ACHN (cell line): ENCODE data around the gene STX16.
"Not testable (repeated sequence)": the region's sequence is repeated elsewhere in the genome, so short reads cannot be mapped to it uniquely, and the experiment has no call there.

ENCODE experiments used
- DNase-seq: peaks from one replicate; pipeline ENCODE4 v3.0.0-alpha.2; 2015
- in situ Hi-C: cut with HindIII; loops from 2 replicates; pipeline ENCODE4 v1.10.0; 2017; ENCODE audit warnings: low sequenced_read_pairs, low pct_ligation_motif_present, low pct_unique_long_range_greater_than_20kb

The STX16 gene

GRCh38 chr20:58633161-58634053, 17.7 kb upstream of the STX16 start:
- in situ Hi-C loops: no loop called here
- no peak for DNase-seq

GRCh38 chr20:58634059-58634458, 17.0 kb upstream of the STX16 start:
- no peak for DNase-seq
- in situ Hi-C loops: no loop called here

GRCh38 chr20:58634521-58635278, 16.4 kb upstream of the STX16 start:
- in situ Hi-C loops: no loop called here
- DNase-seq: no peak

- no peak for DNase-seq
- in situ Hi-C loops: no loop called here
Measured at GRCh38 chr20:58635279-58635665, 15.8 kb upstream of the STX16 start.

- DNase-seq: no peak
- in situ Hi-C loops: no loop called here
Measured at GRCh38 chr20:58636396-58636982, 14.6 kb upstream of the STX16 start.

- in situ Hi-C loops: no loop called here
- no peak for DNase-seq
Measured at GRCh38 chr20:58636983-58637421, 14.1 kb upstream of the STX16 start.

GRCh38 chr20:58637466-58638213, 13.4 kb upstream of the STX16 start:
- no peak for DNase-seq
- in situ Hi-C loops: no loop called here

- in situ Hi-C loops: no loop called here
- no peak for DNase-seq
Measured at GRCh38 chr20:58638467-58639181, 12.5 kb upstream of the STX16 start.

- in situ Hi-C loops: no loop called here
- no peak for DNase-seq
Measured at GRCh38 chr20:58639182-58640146, 11.6 kb upstream of the STX16 start.

GRCh38 chr20:58640446-58640845, 10.6 kb upstream of the STX16 start:
- no peak for DNase-seq
- in situ Hi-C loops: no loop called here

- DNase-seq: no peak
- in situ Hi-C loops: no loop called here
Measured at GRCh38 chr20:58642441-58642840, 8.6 kb upstream of the STX16 start.

GRCh38 chr20:58642896-58643295, 8.2 kb upstream of the STX16 start:
- in situ Hi-C loops: not testable (repeated sequence)

GRCh38 chr20:58645412-58645968, 5.6 kb upstream of the STX16 start:
- in situ Hi-C loops: no loop called here
- DNase-seq: no peak

More at GRCh38 chr20:58642896-58643295, 8.2 kb upstream of the STX16 start:
- DNase-seq: not testable (repeated sequence)

- in situ Hi-C loops: no loop called here
- no peak for DNase-seq
Measured at GRCh38 chr20:58646257-58646656, 4.8 kb upstream of the STX16 start.

- in situ Hi-C loops: no loop called here
- no peak for DNase-seq
Measured at GRCh38 chr20:58646703-58647102, 4.4 kb upstream of the STX16 start.

GRCh38 chr20:58647162-58647795, 3.8 kb upstream of the STX16 start:
- in situ Hi-C loops: no loop called here

More at GRCh38 chr20:58647162-58647795, 3.8 kb upstream of the STX16 start:
- DNase-seq: no peak
